Loucy (cell line): ENCODE results near the gene NDE1.

Source experiments
- H2AFZ ChIP-seq: fragments of 200-600 bp; sonication (generic); 2 replicates; pipeline ENCODE4 v1.6.0; 2016; ENCODE audit warnings: antibody characterized with exemption, mild to moderate bottlenecking, low read length, moderate library complexity
- H3F3A ChIP-seq: fragments of 200-600 bp; 2 replicates; pipeline ENCODE4 v1.6.0; 2016; ENCODE audit warnings: antibody characterized with exemption, low read depth, mild to moderate bottlenecking
- H3K27me3 ChIP-seq: fragments of 200-600 bp; sonication (generic); 2 replicates; pipeline ENCODE4 v1.6.1; 2014; ENCODE audit warnings: low read length, mild to moderate bottlenecking; ENCODE audit not compliant: insufficient read depth, poor library complexity, severe bottlenecking
- H3K36me3 ChIP-seq: fragments of 200-600 bp; sonication (generic); 2 replicates; pipeline ENCODE4 v1.6.1; 2016; ENCODE audit warnings: low read length; ENCODE audit not compliant: insufficient read depth
- H3K4me1 ChIP-seq: fragments of 200-600 bp; sonication (generic); 2 replicates; pipeline ENCODE4 v1.5.1; 2014; ENCODE audit warnings: low read length, mild to moderate bottlenecking; ENCODE audit not compliant: insufficient read depth, poor library complexity, severe bottlenecking
- H3K4me2 ChIP-seq: fragments of 200-600 bp; sonication (generic); 2 replicates; pipeline ENCODE4 v1.6.0; 2014; ENCODE audit warnings: antibody characterized with exemption, low read length, low read depth, mild to moderate bottlenecking; ENCODE audit not compliant: poor library complexity, severe bottlenecking
- H3K4me3 ChIP-seq: fragments of 200-600 bp; sonication (generic); 2 replicates; pipeline ENCODE4 v1.5.1; 2014; ENCODE audit warnings: low read length, mild to moderate bottlenecking, mixed read lengths; ENCODE audit not compliant: poor library complexity, severe bottlenecking
- H3K79me2 ChIP-seq: fragments of 200-600 bp; sonication (generic); 2 replicates; pipeline ENCODE4 v1.6.1; 2014; ENCODE audit warnings: low read length; ENCODE audit not compliant: insufficient read depth
- H3K9ac ChIP-seq: fragments of 200-600 bp; sonication (generic); 2 replicates; pipeline ENCODE4 v1.6.0; 2014; ENCODE audit warnings: mild to moderate bottlenecking, low read depth, low read length, moderate library complexity; ENCODE audit not compliant: poor library complexity, severe bottlenecking
- H3K9me2 ChIP-seq: fragments of 200-600 bp; sonication (generic); replicated peaks from 2 replicates; pipeline ENCODE4 v1.6.1; 2016; ENCODE audit warnings: low read depth, low read length, mixed read lengths
- H3K9me3 ChIP-seq: fragments of 200-600 bp; sonication (generic); 2 replicates; pipeline ENCODE4 v1.6.1; 2014; ENCODE audit warnings: mild to moderate bottlenecking, antibody characterized with exemption, low read length, low read depth; ENCODE audit not compliant: insufficient read depth
- H4K20me1 ChIP-seq: fragments of 200-600 bp; sonication (generic); 2 replicates; pipeline ENCODE4 v1.6.0; 2014; ENCODE audit warnings: antibody characterized with exemption, low read length, mild to moderate bottlenecking; ENCODE audit not compliant: insufficient read depth, poor library complexity, severe bottlenecking
- CTCF ChIP-seq: fragments of 200-600 bp; sonication (generic); conservative IDR thresholded peaks from 2 replicates; pipeline ENCODE4 v1.5.1; 2014; ENCODE audit warnings: mild to moderate bottlenecking, antibody characterized with exemption, low read length
- EZH2phosphoT487 ChIP-seq: fragments of 200-600 bp; IDR thresholded peaks from 2 replicates; pipeline ENCODE4 v1.6.1; 2018; ENCODE audit warnings: antibody characterized with exemption, mild to moderate bottlenecking, moderate library complexity, borderline replicate concordance

Gene NDE1

GRCh38 chr16:15607700-15608396, 42.2 kb upstream of the NDE1 start:
- Histone ChIP-seq H3K36me3 (peaks cover 22% of the 10 kb centered on the region; the same call in 1 of the 2 replicates), H3K4me2 (no peak overlapping the region)

DNA sequence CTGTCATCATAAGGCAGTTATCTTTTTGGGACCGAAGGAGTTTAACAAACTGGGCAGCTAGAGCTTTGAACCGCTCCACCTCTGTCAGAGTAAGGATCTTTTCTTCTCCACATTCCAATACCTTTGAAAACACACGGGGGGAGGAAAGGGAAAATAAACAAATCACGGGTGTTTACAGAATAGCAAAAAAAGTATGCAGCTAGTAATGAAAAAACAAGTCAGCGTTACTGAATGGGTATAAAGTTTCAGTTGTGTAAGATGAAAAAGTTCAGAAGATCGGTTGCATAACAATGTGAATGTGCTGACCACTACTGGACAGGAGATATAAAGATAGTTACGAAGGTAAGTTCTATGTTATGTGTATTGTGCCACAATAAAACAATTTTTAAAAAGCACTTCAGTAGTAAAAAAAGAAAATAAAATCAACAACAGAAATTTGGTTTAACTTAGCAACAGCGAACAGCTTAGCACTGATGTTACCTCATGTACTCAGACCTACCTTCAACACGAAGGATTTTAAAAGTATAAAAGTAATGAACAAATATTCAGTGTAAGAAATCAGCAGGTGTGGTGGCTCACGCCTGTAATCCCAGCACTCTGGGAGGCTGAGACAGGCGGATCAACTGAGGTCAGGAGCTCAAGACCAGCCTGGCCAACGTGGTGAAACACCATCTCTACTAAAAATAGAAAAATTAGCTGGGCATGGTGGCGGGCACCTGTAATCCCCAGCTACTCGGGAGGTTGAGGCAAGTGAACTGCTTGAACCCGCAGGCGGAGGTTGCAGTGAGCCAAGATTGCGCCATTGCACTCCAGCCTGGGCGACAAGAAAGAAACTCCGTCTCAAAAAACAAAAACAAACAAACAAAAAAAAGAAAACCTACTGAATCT, 41.4 kb upstream of the NDE1 start:
- no peaks in the 10 kb centered on the region for H3K9me3 ChIP-seq
- no peaks in the 10 kb centered on the region for H3K9me2 ChIP-seq
- peaks cover 16% of the 10 kb centered on the region; the same call in 1 of the 2 replicates for H3K36me3 ChIP-seq
- no peaks in the 10 kb centered on the region for H3K27me3 ChIP-seq
- no peaks in the 10 kb centered on the region for H3K4me1 ChIP-seq
- H3K4me3 ChIP-seq: no peak overlapping the region
- no peaks in the 10 kb centered on the region for H3F3A ChIP-seq
- no peak overlapping the region for H3K4me2 ChIP-seq
- no peak overlapping the region for H2AFZ ChIP-seq
- TF ChIP-seq EZH2phosphoT487 (no peak), CTCF (no peak)
- H3K79me2 ChIP-seq: no peaks in the 10 kb centered on the region
- no peak overlapping the region for H3K9ac ChIP-seq
- no peaks in the 10 kb centered on the region for H4K20me1 ChIP-seq

More at GRCh38 chr16:15607700-15608396, 42.2 kb upstream of the NDE1 start:
- no peaks in the 10 kb centered on the region for H3K9me2 ChIP-seq
- H4K20me1 ChIP-seq: no peaks in the 10 kb centered on the region
- no peak for TF ChIP-seq EZH2phosphoT487
- TF ChIP-seq CTCF: no peak
- no peaks in the 10 kb centered on the region for H3K4me1 ChIP-seq
- no peaks in the 10 kb centered on the region for H3F3A ChIP-seq
- H2AFZ ChIP-seq: no peak overlapping the region
- H3K79me2 ChIP-seq: no peaks in the 10 kb centered on the region
- H3K9ac ChIP-seq: no peak overlapping the region
- no peak overlapping the region for H3K4me3 ChIP-seq
- H3K27me3 ChIP-seq: no peaks in the 10 kb centered on the region
- no peaks in the 10 kb centered on the region for H3K9me3 ChIP-seq

- Histone ChIP-seq H3K9ac (no peak overlapping the region), H3K36me3 (peaks cover 11% of the 10 kb centered on the region; the same call in 1 of the 2 replicates), H3K79me2 (no peaks in the 10 kb centered on the region), H3K4me2 (no peak overlapping the region), H3F3A (no peaks in the 10 kb centered on the region), H3K4me1 (no peaks in the 10 kb centered on the region), H3K9me3 (no peaks in the 10 kb centered on the region), H2AFZ (no peak overlapping the region), H3K4me3 (no peak overlapping the region), H4K20me1 (no peaks in the 10 kb centered on the region), H3K27me3 (no peaks in the 10 kb centered on the region), H3K9me2 (no peaks in the 10 kb centered on the region)
- TF ChIP-seq EZH2phosphoT487: no peak
These were observed 40.8 kb upstream of the NDE1 start for GRCh38 chr16:15609286-15609649.
